DOHH2 (cell line): ENCODE results near the gene TTLL9.

Experiments used
- H3F3A ChIP-seq: fragments of 200-600 bp; sonication (generic), shearing (Covaris generic); 2 replicates; pipeline ENCODE4 v1.6.0; 2016; ENCODE audit warnings: antibody characterized with exemption, mild to moderate bottlenecking; ENCODE audit not compliant: control insufficient read depth, insufficient read depth
- H3K27ac ChIP-seq: fragments of 200-600 bp; sonication (generic); 2 replicates; pipeline ENCODE4 v1.5.1; 2014; ENCODE audit warnings: low read depth, mild to moderate bottlenecking, low read length, moderate library complexity
- H3K27me3 ChIP-seq: fragments of 200-600 bp; sonication (generic); 2 replicates; pipeline ENCODE4 v1.6.1; 2014; ENCODE audit warnings: mild to moderate bottlenecking, low read length, mixed read lengths; ENCODE audit not compliant: control insufficient read depth
- H3K36me3 ChIP-seq: fragments of 200-600 bp; sonication (generic); 2 replicates; pipeline ENCODE4 v1.6.1; 2014; ENCODE audit warnings: mild to moderate bottlenecking, low read length, moderate library complexity, mixed read lengths; ENCODE audit not compliant: control insufficient read depth
- H3K4me1 ChIP-seq: fragments of 200-600 bp; sonication (generic); 2 replicates; pipeline ENCODE4 v1.6.1; 2014; ENCODE audit warnings: mild to moderate bottlenecking, low read length, mixed read lengths; ENCODE audit not compliant: control insufficient read depth
- H3K4me2 ChIP-seq: fragments of 200-600 bp; sonication (generic); 2 replicates; pipeline ENCODE4 v1.6.0; 2014; ENCODE audit warnings: mild to moderate bottlenecking, low read length, moderate library complexity
- H3K4me3 ChIP-seq: fragments of 200-600 bp; sonication (generic); 2 replicates; pipeline ENCODE4 v1.5.1; 2014; ENCODE audit warnings: mild to moderate bottlenecking, low read length, mixed read lengths
- H3K79me2 ChIP-seq: fragments of 200-600 bp; sonication (generic); 2 replicates; pipeline ENCODE4 v1.6.1; 2014; ENCODE audit warnings: mild to moderate bottlenecking, low read length, mixed read lengths; ENCODE audit not compliant: control insufficient read depth
- H3K9me2 ChIP-seq: fragments of 200-600 bp; sonication (generic); replicated peaks from 2 replicates; pipeline ENCODE4 v1.6.1; 2014; ENCODE audit warnings: mild to moderate bottlenecking, low read length, mixed read lengths; ENCODE audit not compliant: control insufficient read depth
- H3K9me3 ChIP-seq: fragments of 200-600 bp; sonication (generic); 2 replicates; pipeline ENCODE4 v1.6.1; 2014; ENCODE audit warnings: antibody characterized with exemption, low read length, mixed read lengths; ENCODE audit not compliant: control insufficient read depth, insufficient read depth
- H4K20me1 ChIP-seq: fragments of 200-600 bp; sonication (generic); 2 replicates; pipeline ENCODE4 v1.6.0; 2014; ENCODE audit warnings: low read depth, mild to moderate bottlenecking, antibody characterized with exemption, low read length, moderate library complexity; ENCODE audit not compliant: control insufficient read depth, insufficient read depth
- CTCF ChIP-seq: fragments of 200-600 bp; sonication (generic); IDR thresholded peaks from one replicate; pipeline ENCODE4 v1.5.1; 2014; ENCODE audit warnings: antibody characterized with exemption, mild to moderate bottlenecking, low read depth, low read length; ENCODE audit not compliant: poor library complexity, severe bottlenecking
- EZH2phosphoT487 ChIP-seq: fragments of 200-600 bp; sonication (generic); IDR thresholded peaks from 2 replicates; pipeline ENCODE4 v1.6.1; 2017; ENCODE audit warnings: borderline replicate concordance, mild to moderate bottlenecking, antibody characterized with exemption, low read length, moderate library complexity, mixed read lengths

TTLL9 gene

GRCh38 chr20:31846793-31847138 is 23.7 kb upstream of the TTLL9 start:
- H3K9me3 ChIP-seq = no peaks in the 10 kb centered on the region
- H3K4me2 ChIP-seq = no peak overlapping the region
- no peak overlapping the region for H3K27ac ChIP-seq
- H3K4me1 ChIP-seq = peaks cover 6% of the 10 kb centered on the region; the same call in 1 of the 2 replicates
- H3K36me3 ChIP-seq = no peaks in the 10 kb centered on the region
- H3K79me2 ChIP-seq = no peaks in the 10 kb centered on the region
- no peaks in the 10 kb centered on the region for H3K9me2 ChIP-seq
- TF ChIP-seq EZH2phosphoT487 (no peak), CTCF (peak; percentile 46)
- H3K27me3 ChIP-seq = peaks cover under 1% of the 10 kb centered on the region; the same call in 1 of the 2 replicates
- H4K20me1 ChIP-seq = no peaks in the 10 kb centered on the region
- H3K4me3 ChIP-seq = no peak overlapping the region
- no peaks in the 10 kb centered on the region for H3F3A ChIP-seq

DNA sequence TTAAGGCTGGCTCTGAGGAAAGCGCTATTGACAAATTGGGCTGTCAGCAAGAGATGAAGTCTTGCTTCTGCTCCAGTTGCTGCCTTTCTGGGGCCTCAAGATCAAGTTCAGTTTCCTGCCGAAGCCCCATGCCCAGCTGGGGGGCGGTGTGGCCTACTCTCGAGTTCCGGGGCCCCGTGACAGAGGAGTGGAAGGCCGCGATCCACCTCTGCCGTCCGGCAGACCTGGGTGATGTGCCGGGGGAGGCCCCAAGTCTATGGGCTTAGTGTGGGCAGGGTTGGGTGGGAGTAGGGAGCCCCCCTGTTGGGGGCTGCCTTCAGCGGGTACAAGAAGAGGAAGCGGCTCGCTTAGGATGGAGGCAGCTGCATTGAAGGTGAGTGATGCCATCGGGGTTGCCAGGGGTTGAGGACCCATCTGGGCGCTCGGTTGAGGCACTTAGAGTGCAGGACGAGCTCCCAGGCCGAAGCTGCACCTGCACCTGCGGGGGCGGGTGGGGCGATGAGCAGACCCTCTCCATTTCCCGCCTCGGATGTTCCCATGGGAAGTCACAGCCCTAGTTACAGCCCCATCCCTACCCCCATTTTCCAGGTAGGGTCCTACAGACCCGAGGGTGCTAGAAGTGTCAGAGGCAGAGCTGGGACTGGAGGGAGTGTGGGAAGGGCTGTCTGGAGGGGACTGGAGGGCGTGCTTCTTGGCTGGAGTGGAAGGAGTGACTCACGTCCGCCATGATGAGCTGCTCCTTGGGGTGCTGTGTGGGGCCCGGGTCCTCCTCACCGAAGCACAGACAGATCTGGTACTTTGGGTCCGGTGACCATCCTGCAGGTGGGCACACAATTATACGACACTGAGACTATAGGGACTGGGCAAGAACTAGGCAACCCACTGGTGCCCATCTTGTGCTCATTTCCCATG is 22.1 kb upstream of the TTLL9 start:
- Histone ChIP-seq H3K9me2 (no peaks in the 10 kb centered on the region), H3K4me2 (no peak overlapping the region), H3K4me3 (no peak overlapping the region), H3K9me3 (no peaks in the 10 kb centered on the region), H3K27me3 (no peaks in the 10 kb centered on the region; the same call in 1 of the 2 replicates), H3K4me1 (no peaks in the 10 kb centered on the region), H3K79me2 (no peaks in the 10 kb centered on the region), H4K20me1 (no peaks in the 10 kb centered on the region), H3K27ac (no peak overlapping the region), H3F3A (no peaks in the 10 kb centered on the region), H3K36me3 (no peaks in the 10 kb centered on the region)
- TF ChIP-seq CTCF (no peak), EZH2phosphoT487 (no peak)

DNA sequence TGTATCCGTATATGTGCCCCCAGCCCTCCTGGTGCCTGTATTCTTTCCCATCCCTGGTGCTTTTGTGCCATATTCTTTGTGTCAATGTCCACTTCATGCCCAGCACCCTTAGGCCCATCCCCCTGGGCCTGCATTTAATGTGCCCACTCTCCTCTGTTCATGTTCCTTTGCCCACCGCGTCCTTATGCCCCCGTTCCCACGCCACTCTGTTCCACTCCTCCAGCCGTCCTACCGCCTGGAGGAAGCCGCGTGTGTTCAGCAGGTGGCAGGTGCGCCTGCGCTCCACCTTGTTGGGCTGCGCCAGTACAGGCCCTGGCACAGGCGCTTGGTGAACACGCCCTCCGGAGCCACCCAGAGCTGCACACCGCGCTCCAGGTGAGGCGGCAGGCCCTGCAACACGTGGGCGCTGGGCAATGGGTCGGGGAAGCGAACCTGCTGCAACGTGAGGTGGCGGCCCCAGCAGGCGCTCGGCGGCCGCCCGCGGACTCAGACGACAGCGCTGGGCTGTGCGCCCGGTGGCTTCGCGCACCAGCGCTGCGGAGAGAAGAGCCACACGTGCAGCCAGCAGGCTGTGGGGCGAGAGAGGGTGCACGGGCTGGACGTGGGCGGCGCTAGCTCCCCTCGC is 21.0 kb upstream of the TTLL9 start:
- H3K27ac ChIP-seq = no peak overlapping the region
- H3K79me2 ChIP-seq = no peaks in the 10 kb centered on the region
- no peaks in the 10 kb centered on the region for H3K4me1 ChIP-seq
- H3K9me3 ChIP-seq = no peaks in the 10 kb centered on the region
- no peaks in the 10 kb centered on the region for H3K9me2 ChIP-seq
- no peak overlapping the region for H3K4me2 ChIP-seq
- H3K4me3 ChIP-seq = no peak overlapping the region
- peaks cover 3% of the 10 kb centered on the region; the same call in 1 of the 2 replicates for H3K27me3 ChIP-seq
- H3K36me3 ChIP-seq = no peaks in the 10 kb centered on the region
- no peaks in the 10 kb centered on the region for H3F3A ChIP-seq
- H4K20me1 ChIP-seq = no peaks in the 10 kb centered on the region
- TF ChIP-seq EZH2phosphoT487 = no peak

DNA sequence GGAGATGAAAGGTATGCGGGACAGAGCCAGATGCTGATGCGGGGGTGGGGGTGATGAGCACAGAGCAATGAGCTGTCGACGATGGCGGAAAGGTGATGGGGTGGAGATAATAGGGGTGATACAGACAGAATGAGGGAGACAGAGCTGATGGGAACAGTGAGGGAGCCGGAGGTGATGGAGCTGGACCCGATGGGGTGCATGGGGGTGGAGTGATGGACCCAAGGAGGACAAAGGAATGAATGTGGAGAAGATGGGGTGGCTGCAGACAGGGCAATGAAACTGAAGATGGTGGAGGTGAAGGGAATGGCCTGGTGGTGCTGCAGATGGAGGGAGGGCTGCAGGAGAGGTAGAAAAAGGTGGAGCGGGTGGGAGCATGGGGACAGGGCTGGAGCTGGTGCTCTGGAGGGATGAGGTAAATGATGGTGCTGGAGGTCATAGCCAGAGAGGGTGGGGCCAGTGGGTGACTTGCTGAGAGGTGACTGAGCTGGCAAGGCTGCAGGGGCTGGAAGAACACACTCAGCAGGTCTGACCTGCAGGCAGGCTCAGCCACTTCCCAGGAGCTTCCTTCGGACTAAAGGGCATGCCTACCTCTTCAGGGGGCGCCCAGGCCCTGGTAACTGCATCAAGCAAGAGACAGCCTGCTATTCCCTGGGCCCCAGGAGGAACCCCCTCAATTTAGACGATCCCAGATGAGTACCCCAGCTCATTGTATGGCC is 19.0 kb upstream of the TTLL9 start:
- Histone ChIP-seq H3K27ac (no peak overlapping the region), H3K4me1 (no peaks in the 10 kb centered on the region), H3K4me3 (no peak overlapping the region), H3K9me3 (no peaks in the 10 kb centered on the region), H3F3A (no peaks in the 10 kb centered on the region), H3K4me2 (no peak overlapping the region), H3K36me3 (no peaks in the 10 kb centered on the region), H3K9me2 (no peaks in the 10 kb centered on the region), H3K27me3 (peaks cover 12% of the 10 kb centered on the region), H3K79me2 (no peaks in the 10 kb centered on the region), H4K20me1 (no peaks in the 10 kb centered on the region)
- TF ChIP-seq CTCF (no peak), EZH2phosphoT487 (no peak)
